ENCODE results near the gene CCND3. TPM values are rescaled to one million over a fixed set of nuclear protein-coding genes. Genes with fewer than 3 reads are reported as not detected.
A peak's percentile ranks its signal among the peaks of the same experiment; 100 is the strongest.

CCND3 gene
- total RNA-seq = 100 to 1,000 TPM; 103 to 212 (median 145) TPM

DNA sequence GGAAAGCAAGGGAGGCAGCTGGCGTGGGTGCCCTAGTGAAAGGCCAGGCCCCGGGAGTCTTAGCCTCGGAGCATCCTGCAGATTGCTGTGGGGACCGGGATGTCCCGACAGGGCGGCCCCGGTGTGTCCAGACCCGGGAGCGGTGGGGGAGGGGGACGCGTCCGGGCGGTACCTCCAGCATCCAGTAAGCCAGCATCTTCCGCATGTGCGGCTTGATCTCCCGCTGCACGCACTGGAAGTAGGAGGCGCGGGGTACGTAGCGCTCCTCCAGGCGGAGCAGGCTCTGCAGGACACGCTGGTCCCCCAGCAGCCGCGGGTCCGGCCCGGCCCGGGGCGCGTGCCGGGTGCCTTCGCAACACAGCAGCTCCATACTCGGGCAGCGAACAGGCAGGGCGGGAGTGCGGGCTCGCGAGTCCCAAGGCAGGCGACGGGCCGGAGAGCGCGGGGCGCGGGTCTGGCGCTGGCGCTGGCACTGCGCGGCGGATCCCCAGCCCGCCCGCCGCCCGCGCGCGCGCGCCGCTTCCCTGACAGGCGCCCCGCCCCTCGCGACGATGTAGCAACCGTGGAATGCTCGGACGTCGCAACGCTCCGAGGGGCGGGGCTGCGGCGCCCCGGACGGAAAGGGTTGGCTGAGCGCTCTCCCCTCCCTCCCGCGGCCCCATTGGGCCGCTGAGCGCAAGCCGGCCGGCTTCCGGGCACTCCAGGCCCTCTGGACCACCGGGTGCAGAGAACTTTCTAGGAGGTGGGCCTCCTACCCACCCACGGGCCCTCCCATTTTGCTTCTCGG is at the start of gene CCND3:
Gene CCND3, minus strand, starts transcription at position 529 of the 787 bp plus-strand sequence. Its CDS starts 159 bp downstream, at position 370.
- ATAC-seq = peak; percentile 95
- Histone ChIP-seq H3K27ac (peak within 1 kb of the TSS; percentile 45 to 93 (median 91)), H3K4me1 (peaks cover 2 to 54% (median 34%) of the 10 kb centered on the region in 3 donors), H3K27me3 (no peaks in the 10 kb centered on the region), H3K9me3 (no peaks in the 10 kb centered on the region), H3K36me3 (peaks cover 0 to 6% of the 10 kb centered on the region in 2 donors), H3K4me3 (peak within 1 kb of the TSS; percentile 48 to 76)
- WGBS, 2 donors (ENCODE audit: low coverage in 1 of 2) = 0% methylated on average over 4 to 12 of the region's 87 CpGs
- TF ChIP-seq POLR2AphosphoS5 (IDR thresholded peaks at IDR 0.05) (peak; percentile 53), POLR2A (IDR thresholded peaks at IDR 0.05) (peak; percentile 33 to 60), EP300 (IDR thresholded peaks at IDR 0.05) (no peak)
- TF ChIP-seq, protein P1, sequence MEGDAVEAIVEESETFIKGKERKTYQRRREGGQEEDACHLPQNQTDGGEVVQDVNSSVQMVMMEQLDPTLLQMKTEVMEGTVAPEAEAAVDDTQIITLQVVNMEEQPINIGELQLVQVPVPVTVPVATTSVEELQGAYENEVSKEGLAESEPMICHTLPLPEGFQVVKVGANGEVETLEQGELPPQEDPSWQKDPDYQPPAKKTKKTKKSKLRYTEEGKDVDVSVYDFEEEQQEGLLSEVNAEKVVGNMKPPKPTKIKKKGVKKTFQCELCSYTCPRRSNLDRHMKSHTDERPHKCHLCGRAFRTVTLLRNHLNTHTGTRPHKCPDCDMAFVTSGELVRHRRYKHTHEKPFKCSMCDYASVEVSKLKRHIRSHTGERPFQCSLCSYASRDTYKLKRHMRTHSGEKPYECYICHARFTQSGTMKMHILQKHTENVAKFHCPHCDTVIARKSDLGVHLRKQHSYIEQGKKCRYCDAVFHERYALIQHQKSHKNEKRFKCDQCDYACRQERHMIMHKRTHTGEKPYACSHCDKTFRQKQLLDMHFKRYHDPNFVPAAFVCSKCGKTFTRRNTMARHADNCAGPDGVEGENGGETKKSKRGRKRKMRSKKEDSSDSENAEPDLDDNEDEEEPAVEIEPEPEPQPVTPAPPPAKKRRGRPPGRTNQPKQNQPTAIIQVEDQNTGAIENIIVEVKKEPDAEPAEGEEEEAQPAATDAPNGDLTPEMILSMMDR (IDR thresholded peaks at IDR 0.05) = peak in 1 of 4 experiments; percentile 12

DNA sequence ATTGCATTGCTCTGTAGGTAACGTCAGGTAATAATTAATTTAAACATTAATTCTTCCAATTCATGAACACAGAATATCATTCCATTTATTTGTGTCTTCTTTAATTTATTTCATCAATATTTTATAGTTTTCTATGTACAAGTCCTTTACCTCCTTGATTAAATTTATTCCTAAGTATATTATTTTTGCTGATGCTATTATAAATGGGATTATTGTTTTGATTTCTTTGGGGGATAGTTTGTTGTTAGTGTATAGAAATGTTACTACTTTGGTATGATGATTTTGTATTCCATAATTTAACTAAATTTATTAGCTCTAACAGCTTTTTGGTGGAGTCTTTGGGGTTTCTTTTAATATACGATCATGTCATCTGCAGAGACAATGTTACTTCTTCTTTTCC is 44.7 kb upstream of the CCND3 start:
- no peaks in the 10 kb centered on the region for H3K27me3 ChIP-seq
- no peak overlapping the region for H3K27ac ChIP-seq
- H3K9me3 ChIP-seq = no peaks in the 10 kb centered on the region

DNA sequence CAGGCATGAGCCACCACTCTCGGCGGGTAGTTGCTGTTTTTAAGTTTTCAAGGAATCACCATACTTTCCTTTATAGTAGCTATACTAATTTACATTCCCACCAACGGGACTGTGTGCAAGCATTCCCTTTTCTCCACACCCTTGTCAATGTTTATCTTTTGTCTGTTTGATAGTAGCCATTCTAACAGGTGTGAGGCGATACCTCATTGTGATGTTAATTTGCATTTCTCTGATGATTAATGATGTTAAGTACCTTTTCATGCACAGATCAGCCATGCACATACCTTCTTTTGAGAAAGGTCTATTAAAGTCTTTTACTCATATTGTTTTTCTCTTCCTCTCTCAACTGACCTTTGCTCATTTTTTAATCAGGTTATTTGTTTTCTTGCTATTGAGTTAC is 43.0 kb upstream of the CCND3 start:
- H3K4me3 ChIP-seq = no peak overlapping the region
- no peak overlapping the region for H3K27ac ChIP-seq
- H3K27me3 ChIP-seq = no peaks in the 10 kb centered on the region
- WGBS, 2 donors (ENCODE audit: low coverage in 1 of 2) = 21 to 54% methylated on average over 2 to 4 of the region's 4 CpGs
- H3K9me3 ChIP-seq = no peaks in the 10 kb centered on the region
- H3K4me1 ChIP-seq = no peaks in the 10 kb centered on the region
- peaks cover 0 to 10% of the 10 kb centered on the region in 2 donors for H3K36me3 ChIP-seq
- TF ChIP-seq, protein P1 (IDR thresholded peaks at IDR 0.05) = no peak
- TF ChIP-seq POLR2AphosphoS5 (IDR thresholded peaks at IDR 0.05) = no peak
- TF ChIP-seq POLR2A (IDR thresholded peaks at IDR 0.05) = no peak
- no peak for TF ChIP-seq EP300 (IDR thresholded peaks at IDR 0.05)
- no peak for ATAC-seq

More for the DNA sequence above, 44.7 kb upstream of the CCND3 start:
- no peaks in the 10 kb centered on the region for H3K4me1 ChIP-seq
- H3K36me3 ChIP-seq = peaks cover 0 to 10% of the 10 kb centered on the region in 2 donors
- 91 to 92% methylated on average over 1 to 2 of the region's 2 CpGs for WGBS, 2 donors (ENCODE audit: low coverage in 1 of 2)
- TF ChIP-seq POLR2A (IDR thresholded peaks at IDR 0.05) (no peak), EP300 (IDR thresholded peaks at IDR 0.05) (no peak), POLR2AphosphoS5 (IDR thresholded peaks at IDR 0.05) (no peak)
- TF ChIP-seq, protein P1 (IDR thresholded peaks at IDR 0.05) = no peak
- no peak overlapping the region for H3K4me3 ChIP-seq
- ATAC-seq = no peak

DNA sequence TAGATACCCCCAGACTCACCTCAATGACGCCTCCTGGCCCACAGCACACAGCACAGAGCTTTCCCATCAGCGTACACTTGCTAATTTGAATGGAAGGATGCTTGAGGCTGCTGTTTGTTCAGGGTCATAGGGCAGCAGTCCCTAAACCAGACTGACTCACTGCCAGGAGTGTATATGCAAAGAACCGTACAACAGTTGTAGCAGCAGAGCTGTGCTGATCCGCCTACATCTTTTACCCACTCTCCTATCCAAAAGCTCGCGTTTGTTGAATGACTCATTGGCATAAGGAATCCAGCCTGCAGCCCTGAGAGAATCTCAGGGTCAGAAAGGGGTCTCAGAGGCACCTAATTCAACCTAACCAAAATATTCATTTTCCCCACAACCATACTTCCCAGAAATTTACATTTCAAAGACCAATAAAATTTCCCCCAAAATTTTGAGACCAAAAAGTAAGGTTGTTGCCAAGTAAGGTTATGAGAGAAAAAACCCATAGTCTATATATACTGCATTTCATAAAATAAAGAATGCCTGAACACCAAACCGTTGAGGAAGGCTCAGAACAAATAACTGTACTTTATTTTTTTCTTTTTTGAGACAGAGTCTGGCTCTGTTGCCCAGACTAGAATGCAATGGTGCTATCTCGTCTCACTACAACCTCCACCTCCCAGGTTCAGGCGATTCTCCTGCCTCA is 35.3 kb upstream of the CCND3 start:
- no peak overlapping the region for H3K27ac ChIP-seq
- 67 to 76% methylated on average over 7 to 8 of the region's 9 CpGs for WGBS, 2 donors (ENCODE audit: low coverage in 1 of 2)
- H3K4me1 ChIP-seq = peaks cover 0 to 12% (median 0%) of the 10 kb centered on the region in 3 donors
- no peak overlapping the region for H3K4me3 ChIP-seq
- no peaks in the 10 kb centered on the region for H3K36me3 ChIP-seq
- ATAC-seq = no peak
- no peak for TF ChIP-seq POLR2A (IDR thresholded peaks at IDR 0.05)
- no peak for TF ChIP-seq EP300 (IDR thresholded peaks at IDR 0.05)
- TF ChIP-seq, protein P1 (IDR thresholded peaks at IDR 0.05) = no peak
- no peak for TF ChIP-seq POLR2AphosphoS5 (IDR thresholded peaks at IDR 0.05)
- H3K27me3 ChIP-seq = no peaks in the 10 kb centered on the region
- H3K9me3 ChIP-seq = no peaks in the 10 kb centered on the region

Data from gastroesophageal sphincter (tissue), 4 donors.